ENCODE results near the gene MAST2.

GRCh38 chr1:46081619-46082018, 278.2 kb downstream of the MAST2 start:
- TF ChIP-seq MAFG (tag; conservative IDR thresholded peaks at IDR 0.05) (no peak), ZNF384 (IDR thresholded peaks at IDR 0.05; ENCODE audit: low read depth, low read length) (no peak)
